GM18873 (cell line): ENCODE measurements around the gene PI4KA.
"Not testable (repeated sequence)": the region's sequence is repeated elsewhere in the genome, so short reads cannot be mapped to it uniquely, and the experiment has no call there.

Experiments
- ATAC-seq: cut with Tn5 transposase; IDR thresholded peaks from one replicate; pipeline ENCODE4 v1.9.1; 2021; ENCODE audit warnings: mild to moderate bottlenecking, moderate library complexity, moderate number of reproducible peaks; ENCODE audit not compliant: unreplicated experiment, low FRiP score

The PI4KA gene

DNA sequence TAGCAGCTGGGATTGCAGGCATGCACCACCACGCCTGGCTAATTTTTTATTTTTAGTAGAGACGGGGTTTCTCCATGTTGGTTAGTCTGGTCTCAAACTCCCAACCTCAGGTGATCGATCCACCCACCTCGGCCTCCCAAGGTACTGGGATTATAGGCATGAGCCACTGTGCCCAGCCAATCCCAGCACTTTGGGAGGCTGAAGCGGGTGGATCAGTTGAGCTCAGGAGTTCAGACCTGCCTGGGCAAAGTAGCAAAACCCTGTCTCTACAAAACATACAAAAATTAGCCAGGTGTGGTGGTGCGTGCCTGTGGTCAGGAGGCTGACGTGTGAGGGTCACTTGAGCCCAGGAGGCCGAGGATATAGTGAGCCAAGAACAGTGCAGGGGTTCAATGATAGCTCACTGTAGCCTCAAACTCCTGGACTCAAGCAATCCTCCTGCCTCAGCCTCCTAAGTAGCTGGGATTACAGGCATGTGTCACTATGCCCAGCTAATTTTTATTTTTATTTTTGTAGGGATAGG is 36.8 kb downstream of the PI4KA start:
- ATAC-seq = not testable (repeated sequence)

DNA sequence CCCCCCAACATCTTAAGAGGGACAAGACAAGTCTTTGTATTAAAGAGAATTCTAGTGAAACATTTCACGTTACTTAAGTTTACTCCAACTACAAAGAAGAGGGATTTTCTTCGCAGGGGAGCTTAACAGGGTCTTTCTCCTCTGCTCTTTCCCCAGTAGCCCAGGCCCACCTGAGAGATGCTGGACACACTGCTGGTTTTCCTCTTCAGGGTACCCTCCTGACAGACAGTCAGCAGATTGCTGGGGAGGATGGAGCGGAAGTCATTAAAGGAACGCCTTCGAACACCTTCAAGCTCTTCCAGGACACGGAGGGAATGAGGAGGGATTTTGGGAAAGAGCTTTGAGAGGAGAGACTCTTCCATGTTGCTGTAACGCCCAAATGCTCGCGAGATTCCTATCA is 39.1 kb downstream of the PI4KA start:
- no peak for ATAC-seq

DNA sequence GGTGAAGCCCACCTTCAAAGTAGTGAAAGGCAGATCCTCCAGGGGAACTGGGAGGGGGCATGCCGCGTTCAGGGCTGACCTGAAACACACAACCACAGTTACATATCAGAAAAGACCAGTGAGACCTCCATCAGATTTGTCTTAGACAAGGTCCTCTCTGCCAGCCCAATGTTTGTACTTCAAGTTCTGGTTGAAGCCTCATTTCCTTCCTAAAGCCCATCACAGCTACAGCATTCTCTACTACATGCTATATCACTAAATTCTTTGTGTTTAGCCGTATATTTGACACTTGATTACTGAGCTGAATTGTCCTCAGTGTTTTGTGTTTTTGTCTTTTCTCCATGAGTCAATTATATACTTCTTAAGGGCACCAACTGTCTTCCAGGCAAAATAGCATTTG is 40.1 kb downstream of the PI4KA start:
- no peak for ATAC-seq

DNA sequence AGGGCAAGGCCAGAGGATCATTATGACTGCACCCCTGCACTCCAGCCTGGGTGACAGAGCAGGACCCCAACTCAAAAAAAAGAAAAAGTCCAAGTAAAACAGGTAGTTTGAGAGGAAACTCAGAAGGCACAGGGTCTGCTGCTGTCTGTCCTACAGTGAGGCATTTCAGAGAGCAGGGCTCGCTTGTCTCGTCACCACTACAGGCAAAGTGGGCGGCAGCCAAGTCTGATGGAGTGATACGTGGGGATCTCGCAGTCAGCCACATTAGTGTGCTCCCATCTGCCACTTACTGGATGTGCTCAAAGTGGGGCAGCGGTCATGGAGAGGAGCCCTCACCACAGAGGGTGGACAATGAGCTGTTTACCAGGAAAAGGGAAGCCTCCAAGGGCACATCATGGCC is 42.1 kb downstream of the PI4KA start:
- no peak for ATAC-seq

DNA sequence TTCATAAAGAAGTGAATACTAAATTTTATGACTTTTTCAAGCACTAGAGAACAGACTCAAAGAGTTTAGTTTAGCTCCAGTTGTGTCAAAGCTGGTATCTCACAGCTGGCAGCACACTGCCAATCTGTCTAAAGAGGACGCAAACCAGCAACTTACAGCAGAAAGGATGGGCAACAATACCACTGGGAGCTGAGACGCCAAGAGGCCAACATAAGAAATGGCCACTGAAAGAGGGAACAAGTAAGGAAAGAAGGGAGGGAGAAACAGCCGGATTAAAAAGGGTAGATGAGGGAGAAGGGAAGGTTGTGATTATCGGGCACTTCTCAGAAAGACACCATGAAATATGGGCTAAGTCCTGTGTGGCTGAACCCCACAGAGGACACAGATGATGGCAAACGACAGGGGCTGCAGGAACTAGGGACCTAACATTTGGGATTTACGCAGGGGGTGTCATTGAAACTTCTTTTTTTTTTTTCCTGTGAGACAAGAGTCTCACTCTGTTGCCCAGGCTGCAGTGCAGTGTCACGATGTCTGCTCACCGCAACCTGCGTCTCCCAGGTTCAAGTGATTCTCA is 43.0 kb downstream of the PI4KA start:
- no peak for ATAC-seq

DNA sequence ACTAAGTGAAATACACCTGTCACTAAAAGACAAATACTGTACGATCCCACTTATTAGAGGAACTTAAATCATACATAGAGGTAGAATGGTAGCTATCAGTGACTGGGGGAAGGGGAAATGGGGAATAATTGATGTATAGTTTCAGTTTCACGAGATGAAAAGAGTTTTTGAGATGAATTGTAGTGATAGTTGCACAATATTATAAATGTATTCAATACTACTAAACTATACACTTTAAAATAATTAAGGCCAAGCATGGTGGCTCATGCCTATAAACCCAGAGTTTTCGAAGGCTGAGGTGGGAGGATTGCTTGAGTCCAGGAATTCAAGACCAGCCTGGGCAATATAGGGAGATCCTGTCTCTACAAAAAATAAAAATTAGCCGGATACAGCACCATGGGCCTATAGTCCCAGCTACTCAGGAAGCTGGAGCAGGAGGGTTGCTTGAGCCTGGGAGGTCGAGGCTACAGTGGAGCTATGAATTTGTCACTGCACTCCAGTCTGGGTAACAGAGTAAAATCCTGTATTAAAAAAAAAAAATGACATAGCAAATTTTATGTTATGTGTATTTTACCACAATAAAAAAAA is 44.3 kb downstream of the PI4KA start:
- ATAC-seq = no peak

DNA sequence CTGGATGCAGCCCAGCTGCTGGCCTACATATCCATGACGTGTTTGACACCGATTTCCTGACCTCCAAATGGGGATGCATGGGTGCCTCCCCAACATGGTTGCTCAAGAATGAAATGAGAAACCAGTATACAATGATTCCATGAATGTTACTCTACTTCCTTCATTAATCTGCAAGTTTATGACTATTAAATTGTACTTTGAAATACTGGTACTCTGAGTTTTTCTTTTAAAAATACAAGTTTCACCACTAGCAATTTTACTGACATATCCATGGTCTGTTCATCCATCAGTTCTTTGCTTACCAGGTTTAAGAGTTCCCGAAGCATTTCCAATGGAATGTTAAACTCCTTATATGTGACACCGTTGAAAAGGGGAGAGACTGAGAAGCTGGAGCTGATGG is 45.6 kb downstream of the PI4KA start:
- ATAC-seq = no peak

DNA sequence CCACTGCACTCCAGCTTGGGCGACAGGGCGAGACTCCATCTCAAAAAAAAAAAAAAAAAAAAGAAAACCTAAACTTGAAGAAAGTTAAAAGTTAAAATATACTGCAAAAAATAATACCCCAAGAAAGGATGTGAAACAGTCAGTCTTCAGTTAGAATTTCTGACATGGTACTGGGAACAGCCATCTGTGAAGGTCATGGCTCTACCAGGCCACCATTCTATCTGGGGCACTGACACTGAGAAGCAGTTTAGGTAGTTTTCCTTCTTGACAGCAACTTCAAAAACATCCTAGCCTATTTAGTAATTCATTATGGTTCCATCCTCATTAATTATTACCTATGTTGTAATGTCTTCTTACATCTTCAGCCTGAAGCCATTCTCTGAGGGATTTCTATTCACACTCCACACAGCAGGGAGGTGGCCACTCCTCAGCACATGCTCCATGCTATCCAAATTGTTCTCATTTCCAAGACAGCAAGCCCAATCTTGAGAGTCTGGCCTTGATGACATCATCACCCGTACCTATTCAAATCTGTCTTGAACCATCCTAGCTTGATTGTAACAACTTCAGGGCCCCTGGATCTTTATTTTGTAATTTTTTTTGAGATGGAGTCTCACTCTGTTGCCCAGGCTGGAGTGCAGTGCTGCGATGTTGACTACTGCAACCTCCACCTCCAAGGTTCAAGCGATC is 46.5 kb downstream of the PI4KA start:
- ATAC-seq = no peak

DNA sequence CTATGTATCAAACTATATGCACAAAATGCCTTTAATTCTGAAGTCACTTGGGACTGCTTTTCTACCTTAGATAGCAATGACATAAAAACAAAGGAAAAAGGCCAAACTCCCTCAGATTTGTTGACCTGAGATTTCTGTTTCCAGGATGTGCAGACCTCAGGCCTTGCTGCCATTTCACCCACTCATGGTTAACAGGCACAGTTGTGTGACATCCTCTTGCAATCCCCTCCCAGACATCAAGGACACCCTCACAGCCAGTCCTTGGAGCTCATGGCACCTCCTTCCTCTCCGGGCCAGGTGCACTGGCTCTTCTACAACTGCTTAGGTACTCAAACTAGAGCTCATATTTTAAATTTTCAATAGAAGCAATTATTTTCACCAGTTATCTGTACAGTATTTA is 47.4 kb downstream of the PI4KA start:
- no peak for ATAC-seq

DNA sequence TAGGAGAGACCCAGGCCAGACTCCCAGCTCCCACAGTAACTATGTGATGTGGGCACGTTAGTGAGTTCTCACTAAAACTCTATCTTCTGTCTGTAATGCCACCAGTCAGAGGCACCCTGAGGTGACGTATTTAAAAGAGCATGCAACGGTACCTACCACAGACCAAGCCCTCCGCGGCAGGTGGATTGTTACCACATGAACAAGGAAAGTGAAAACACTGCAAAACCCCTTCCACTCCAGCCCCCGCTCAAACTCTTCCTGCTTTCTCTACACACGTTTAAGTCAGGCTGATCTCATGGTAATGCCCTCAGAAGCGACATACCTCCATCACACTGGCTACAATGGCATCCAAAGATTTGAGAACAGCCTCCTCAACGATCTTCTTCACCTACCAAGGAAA is 48.0 kb downstream of the PI4KA start:
- no peak for ATAC-seq

DNA sequence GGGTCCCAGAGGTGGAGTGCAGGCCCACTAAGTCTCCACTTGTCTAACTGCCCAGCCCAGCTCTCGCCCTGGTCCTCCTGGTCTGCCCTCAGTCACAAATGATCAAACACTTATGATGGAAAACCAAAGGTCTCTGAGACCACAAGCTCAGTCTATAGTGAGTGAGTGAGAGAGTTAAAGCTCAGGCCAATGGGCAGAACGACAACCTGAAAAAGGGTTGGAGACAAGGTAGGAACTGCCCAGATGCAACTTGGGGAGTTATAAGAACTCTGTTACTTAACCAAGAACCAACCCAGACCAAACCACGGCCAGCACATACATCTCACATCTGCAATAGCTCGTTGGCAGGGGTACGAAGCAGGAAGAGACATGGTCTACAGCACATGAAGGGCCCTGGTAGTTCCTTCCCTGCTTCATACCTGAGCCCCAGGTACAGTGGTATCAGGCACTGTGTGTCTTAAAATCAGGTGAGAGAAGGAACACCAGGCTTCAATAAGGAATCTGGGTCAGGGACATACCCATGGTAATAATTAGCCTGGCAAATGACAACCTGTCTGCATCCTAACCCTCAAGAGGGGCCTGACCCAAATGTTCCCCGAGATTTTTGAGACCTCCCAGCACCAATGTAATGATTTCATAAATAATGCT is 48.9 kb downstream of the PI4KA start:
- no peak for ATAC-seq

DNA sequence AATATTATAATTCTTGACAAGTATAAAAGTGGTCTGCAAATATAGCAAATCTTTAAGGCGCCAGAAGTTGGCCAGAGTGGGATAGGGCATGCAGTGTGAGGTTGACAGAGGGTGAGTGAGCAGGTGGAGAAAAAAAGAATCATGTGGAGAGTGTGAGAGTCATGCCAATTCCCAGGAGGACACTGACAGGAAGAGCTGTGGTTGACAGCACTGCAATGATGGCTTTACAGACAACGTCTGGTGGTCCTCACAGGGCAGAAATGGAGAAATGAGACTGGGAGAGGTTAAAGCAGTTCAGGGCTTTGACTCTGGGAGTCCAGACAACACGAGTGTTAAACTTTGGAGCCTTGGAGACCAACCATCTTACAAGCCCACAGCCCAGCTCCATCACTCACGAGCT is 49.8 kb downstream of the PI4KA start:
- ATAC-seq = no peak

DNA sequence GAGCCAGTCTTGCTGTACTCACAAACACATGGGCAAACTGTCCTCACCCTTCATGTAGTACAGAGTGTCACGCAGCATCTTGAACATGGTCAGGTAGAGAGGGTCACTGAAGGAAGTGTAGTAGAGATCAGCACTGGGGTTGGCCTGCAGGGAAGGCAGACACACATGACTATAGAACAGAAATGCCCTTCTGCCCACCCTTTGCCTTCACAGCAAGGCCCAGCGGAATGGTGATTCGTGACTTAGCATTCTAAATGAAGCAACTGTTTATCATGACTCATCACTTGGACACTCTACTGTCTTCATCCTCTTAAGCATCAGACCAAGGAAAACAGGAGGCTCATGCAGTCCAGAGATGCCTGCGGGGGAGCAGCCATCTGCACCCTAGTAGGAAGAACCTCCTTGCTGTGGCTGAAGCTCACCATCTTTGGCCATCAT is 51.3 kb downstream of the PI4KA start:
- no peak for ATAC-seq

DNA sequence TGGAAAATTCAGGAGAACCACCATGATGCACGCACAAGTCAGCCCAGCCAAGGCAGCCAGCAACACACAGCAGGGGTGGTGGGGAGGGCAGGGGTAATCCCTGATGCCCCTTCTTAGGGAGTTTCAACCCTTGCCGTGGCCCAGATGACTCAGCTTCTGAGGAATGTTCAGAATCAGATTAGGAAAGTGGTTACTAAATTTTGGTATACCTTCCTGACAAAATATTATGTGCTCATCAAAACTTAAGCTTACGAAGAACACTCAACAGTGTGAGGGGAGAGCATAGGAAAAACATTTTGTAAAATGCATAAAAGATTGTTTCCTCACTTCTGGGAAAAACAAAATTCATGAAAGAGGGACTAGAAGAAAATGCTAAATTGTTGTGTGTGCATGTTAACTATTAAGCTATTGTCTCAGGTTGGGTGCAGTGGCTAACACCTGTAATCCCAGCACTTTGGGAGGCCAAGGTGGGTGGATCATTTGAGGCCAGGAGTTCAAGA is 52.6 kb downstream of the PI4KA start:
- no peak for ATAC-seq

DNA sequence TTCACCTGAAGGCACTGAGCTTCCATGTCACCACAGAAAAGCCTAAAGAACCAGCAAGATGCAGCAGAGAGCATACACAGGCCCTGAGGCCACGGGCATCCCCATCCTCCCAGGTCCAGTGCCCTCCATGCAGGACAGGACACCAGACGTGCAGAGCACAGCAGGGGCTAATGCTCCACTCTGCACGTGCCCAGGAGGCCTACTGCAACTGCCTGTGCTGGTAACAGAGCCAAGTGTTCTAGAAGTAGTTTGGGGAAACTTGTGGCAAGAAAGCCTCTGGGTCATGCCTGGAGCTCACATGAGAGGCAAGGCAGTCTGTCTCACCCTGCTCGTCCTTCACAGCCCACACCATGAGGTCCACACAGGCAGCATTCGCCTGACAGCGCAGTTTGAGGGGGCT is 54.0 kb downstream of the PI4KA start:
- no peak for ATAC-seq

DNA sequence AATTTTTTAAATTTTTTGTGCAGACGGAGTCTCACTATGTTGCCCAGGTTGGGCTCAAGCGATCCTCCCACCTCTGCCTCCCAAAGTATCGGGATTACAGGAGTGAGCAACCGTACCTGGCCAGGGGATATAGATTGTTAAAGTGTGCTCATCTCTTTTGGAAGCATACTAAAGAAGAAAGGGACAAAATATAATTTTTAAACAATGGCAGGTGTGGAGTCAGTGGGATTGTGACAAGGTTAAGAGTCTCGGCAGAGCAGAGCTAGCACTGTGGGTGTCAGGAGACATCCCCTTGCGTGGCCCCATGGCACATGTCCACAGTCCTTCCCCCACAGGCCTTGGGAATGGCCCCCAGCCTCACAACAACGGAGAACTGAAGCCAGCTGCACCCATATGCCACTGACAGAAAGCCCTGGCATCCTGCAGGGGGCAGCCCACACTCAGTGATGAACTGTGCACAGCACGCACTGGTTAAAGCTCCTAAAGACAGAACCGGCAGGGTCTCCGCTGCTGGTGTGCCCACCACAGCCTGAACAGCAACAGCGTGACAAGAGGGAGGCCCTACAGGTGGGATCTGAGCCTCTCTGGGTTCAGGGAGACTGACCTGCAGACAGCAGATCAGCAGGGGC is 54.8 kb downstream of the PI4KA start:
- no peak for ATAC-seq

DNA sequence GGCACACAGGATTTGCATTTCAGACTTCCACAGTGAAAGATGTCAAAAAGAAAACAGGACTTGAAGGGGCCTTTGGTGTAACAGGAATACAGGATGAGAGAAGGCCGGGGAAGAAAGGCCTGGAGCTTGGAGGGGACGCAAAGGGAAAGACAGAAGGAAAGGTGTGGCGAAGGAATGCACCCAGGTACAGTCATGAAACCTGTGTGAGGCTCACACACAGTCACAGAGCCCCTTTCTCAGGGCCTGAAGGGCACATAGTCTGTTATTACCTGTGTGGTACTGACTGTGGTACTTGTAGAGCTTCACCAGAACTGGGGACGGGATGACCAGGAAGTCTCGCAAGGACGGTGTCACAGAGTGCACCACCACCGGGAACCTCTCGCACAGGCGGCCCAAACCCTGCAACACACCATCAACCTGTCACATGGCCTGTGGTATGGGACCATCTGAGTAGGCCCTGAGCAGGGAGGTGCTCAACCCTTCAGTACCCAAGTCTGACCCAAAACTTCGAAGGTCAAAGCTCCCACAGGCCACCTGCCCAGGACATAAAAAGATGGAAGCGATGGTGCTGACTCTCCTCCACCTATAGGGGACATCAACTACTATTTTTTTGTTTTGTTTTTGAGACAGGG is 55.6 kb downstream of the PI4KA start:
- ATAC-seq = no peak

DNA sequence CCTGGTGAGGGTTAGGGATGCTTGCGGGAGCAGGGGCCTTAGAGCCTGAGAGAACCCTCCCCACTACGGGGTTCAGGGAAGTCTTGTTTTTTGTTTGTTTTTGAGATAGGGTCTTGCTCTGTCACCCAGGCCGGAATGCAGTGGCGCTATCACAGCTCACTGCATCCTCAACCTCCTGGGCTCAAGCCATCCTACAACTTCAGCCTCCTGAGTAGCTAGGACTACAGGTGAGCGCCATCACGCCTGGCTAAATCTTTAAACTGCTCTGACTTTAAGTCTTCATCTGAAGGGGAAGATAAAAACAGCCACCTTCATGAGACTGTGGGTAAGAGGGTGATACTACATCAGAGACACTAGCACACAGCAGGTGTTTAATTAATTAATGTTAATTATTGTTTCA is 56.2 kb downstream of the PI4KA start:
- no peak for ATAC-seq

DNA sequence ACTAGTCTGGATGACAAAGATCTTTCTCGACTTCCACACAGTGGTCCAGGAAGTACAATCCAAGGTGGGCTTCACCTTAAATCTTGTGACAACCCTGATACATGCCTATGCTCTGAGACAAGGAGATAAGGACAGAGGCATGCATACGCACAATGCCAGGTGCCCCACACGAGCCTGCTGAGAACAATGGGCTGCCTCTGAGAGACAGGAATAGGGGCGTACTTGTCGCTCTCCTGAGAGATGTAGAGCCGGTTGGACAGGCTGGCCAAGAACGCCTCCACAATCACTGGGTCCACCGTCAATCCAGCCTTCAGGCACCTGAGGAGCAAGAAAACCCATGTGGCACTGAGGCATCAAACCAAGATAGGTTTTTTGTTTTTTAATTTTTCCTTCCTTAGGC is 59.2 kb downstream of the PI4KA start:
- no peak for ATAC-seq

DNA sequence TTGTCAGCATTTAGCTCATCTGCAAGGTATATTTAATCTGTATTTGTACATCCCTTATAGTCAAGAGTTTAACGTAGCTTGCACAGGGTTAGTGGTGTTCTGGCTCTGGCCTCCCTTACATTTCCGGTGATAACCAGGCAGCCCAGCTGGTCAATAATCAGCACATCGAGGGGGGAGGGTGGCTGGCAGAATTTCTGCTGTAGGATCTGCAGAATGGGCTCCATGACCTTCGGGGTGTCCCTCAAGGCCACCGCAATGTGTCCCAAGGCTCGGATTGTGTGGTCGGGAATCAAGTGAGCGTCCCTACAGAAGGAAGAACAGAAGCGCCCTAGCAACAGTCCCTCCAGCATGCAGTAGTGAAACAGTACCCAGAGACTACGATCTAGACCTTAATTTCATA is 59.6 kb downstream of the PI4KA start:
- no peak for ATAC-seq
